HG03469 (cell line): ENCODE data around the gene LRRC17.

Source experiments
- ATAC-seq: cut with Tn5 transposase; IDR thresholded peaks from one replicate; pipeline ENCODE4 v1.9.1; 2021; ENCODE audit warnings: mild to moderate bottlenecking, moderate library complexity, moderate number of reproducible peaks; ENCODE audit not compliant: unreplicated experiment

The LRRC17 gene

GRCh38 chr7:102985176-102985783, 72.5 kb downstream of the LRRC17 start:
- no peak for ATAC-seq

DNA sequence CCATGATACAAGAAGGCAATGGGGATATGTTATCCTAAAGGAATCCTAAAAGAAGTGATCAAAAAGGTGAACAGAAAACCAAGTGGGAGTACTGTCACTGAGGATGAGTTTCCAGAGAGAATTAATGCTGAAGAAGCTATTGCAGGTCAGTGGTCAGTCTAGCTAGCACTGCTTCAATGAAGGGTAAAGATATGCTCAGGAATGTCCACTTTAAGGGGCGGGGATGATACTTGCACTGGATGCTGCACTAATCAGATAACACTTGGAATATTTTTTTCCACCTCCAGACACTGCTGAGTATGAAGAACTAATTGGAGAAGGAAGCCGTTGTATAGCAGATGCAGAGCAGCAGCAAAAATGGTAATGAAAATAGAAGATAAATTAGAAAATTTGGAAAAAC, 75.3 kb downstream of the LRRC17 start:
- ATAC-seq: no peak

GRCh38 chr7:102988631-102989560, 76.1 kb downstream of the LRRC17 start:
- no peak for ATAC-seq

DNA sequence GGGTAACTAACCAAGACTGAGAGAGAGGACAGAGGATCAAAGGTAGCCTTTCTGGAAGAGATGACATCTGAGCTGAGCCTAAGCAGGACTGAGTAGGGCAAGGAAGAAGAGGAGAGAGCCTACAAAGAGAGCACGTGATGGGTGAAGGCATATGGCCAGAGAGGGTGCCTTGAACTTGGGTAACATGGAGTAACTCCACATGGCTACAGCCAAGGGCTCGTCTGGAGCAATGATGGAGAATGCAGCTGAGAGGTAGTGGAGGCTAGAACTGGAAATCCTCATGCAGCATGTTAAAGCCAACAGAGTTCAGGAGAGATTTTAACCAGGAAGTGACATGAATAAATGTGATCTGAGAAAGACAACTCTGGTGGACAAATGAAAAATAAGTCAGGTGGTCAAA, 77.8 kb downstream of the LRRC17 start:
- no peak for ATAC-seq

GRCh38 chr7:102991077-102991539, 78.3 kb downstream of the LRRC17 start:
- no peak for ATAC-seq

- ATAC-seq: no peak
Observed at GRCh38 chr7:102991540-102992214, 78.9 kb downstream of the LRRC17 start.

DNA sequence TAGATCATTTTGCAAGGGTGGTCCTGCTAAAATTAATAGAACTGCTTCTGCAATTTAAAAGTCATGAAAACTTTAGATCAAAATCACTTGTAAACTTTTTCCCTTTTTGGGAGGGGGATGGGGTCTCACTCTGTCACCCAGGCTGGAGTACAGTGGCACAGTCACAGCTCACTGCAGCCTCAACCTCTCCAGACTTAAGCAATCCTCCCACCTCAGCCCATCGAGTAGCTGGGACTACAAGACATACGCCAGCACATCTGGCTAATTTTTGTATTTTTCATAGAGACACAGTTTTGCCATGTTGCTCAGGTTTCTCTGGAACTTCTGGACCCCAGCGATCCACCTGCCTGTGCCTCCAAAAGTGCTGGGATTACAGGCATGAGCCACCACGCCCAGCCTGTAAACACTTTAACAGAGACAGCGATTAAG, 79.7 kb downstream of the LRRC17 start:
- ATAC-seq: no peak

DNA sequence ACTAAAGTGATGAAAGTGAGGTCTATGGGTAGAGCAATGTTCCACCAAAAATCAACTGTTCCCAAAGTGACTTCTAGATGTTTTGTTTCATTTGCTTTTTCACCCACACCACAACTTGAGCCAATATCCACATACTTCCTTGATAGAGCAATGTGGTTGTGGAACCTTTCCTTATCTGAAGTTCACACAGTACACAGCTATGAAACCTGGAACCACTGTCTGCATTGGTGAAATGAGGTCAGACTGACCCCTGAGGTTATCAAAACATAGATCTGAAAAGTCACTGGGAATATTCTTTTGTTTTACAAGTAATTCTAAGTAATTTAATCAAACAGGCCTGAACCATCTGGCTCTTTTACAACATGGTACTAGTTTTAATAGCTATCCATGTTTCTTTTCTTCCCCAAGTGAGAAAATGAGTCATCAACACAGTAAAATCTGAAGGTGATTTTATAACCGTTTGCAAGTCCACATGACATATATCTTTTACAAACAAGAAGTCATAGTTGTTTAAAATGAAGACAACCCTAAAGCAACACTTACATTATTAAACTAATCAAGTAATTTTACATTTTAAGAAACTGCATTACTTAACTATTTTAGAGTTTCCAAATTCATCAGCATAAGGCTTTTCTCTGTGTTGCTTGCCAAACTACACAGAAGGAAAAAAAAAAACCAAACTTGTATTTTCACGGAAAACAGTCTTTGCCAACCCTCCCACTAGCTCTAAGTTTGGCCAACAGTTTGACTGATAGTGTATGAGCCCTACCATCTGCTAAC, 80.3 kb downstream of the LRRC17 start:
- ATAC-seq: no peak

DNA sequence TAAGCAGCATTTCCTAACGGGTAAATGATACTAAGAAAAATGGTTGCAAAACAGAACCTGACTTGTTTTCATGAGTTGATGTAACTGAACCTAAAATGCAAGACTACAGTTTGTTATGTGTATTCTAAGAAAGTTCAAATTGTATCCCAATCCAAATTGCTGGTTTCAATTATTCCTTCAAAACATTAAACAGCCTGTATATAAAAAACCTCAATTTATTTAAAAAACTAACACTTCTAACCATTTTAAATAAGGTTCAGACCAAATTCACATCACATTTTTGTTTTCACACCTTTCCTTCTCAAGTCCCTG, 80.9 kb downstream of the LRRC17 start:
- ATAC-seq: no peak

GRCh38 chr7:102994567-102994966, 81.8 kb downstream of the LRRC17 start:
- ATAC-seq: no peak
